AG08396 (cell line): ENCODE results near the gene PRSS57.
A peak's percentile ranks its signal among the peaks of the same experiment; 100 is the strongest.

ENCODE experiments used
- DNase-seq: peaks from one replicate; pipeline ENCODE4 v3.0.0; 2012; ENCODE audit warnings: low spot score, mixed read lengths

PRSS57 gene

GRCh38 chr19:652467-653389 lies 42.5 kb downstream of the PRSS57 start:
- no peak for DNase-seq

- no peak for DNase-seq
Observed at GRCh38 chr19:651991-652390, 43.3 kb downstream of the PRSS57 start.

- DNase-seq, result no peak
Observed at GRCh38 chr19:651114-651818, 44.0 kb downstream of the PRSS57 start.

- no peak for DNase-seq
Observed at GRCh38 chr19:650121-650520, 45.1 kb downstream of the PRSS57 start.

- DNase-seq, result no peak
Observed at GRCh38 chr19:648904-649801, 46.1 kb downstream of the PRSS57 start.

GRCh38 chr19:648305-648704 lies 46.9 kb downstream of the PRSS57 start:
- no peak for DNase-seq

GRCh38 chr19:647566-648284 lies 47.5 kb downstream of the PRSS57 start:
- no peak for DNase-seq

- no peak for DNase-seq
Observed at GRCh38 chr19:646779-647565, 48.3 kb downstream of the PRSS57 start.

- DNase-seq, result no peak
Observed at GRCh38 chr19:645912-646778, 49.1 kb downstream of the PRSS57 start.

GRCh38 chr19:644789-645188 lies 50.5 kb downstream of the PRSS57 start:
- no peak for DNase-seq

GRCh38 chr19:644363-644762 lies 50.9 kb downstream of the PRSS57 start:
- no peak for DNase-seq

- DNase-seq, result no peak
Observed at GRCh38 chr19:643736-644135, 51.5 kb downstream of the PRSS57 start.

GRCh38 chr19:642767-643727 lies 52.2 kb downstream of the PRSS57 start:
- DNase-seq, result no peak

GRCh38 chr19:641702-642101 lies 53.5 kb downstream of the PRSS57 start:
- DNase-seq, result no peak

GRCh38 chr19:640606-641189 lies 54.6 kb downstream of the PRSS57 start:
- no peak for DNase-seq

- no peak for DNase-seq
Observed at GRCh38 chr19:640161-640558, 55.1 kb downstream of the PRSS57 start.

GRCh38 chr19:639253-640160 lies 55.7 kb downstream of the PRSS57 start, which contains the start of gene FGF22:
FGF22 (plus strand) TSS chr19:639879; CDS start chr19:639926, 47 bp downstream.
- DNase-seq, result peak; percentile 99
